ENCODE data around the gene NKD2. TPM values are rescaled to one million over a fixed set of nuclear protein-coding genes. Genes with fewer than 3 reads are reported as not detected.
"Not testable (repeated sequence)": the region's sequence is repeated elsewhere in the genome, so short reads cannot be mapped to it uniquely, and the experiment has no call there.

NKD2 gene
- total and polyA plus RNA-seq, 12 donors, result 0.22 to 32.8 (median 10.8) TPM

- H3K4me1 ChIP-seq (replicated peaks in 1 of 2), result no peaks in the 10 kb centered on the region
- no peak overlapping the region for H3K4me3 ChIP-seq
- peaks cover 0 to 38% of the 10 kb centered on the region in 2 donors for H3K36me3 ChIP-seq (replicated peaks in 1 of 2)
- no peak overlapping the region for H3K27ac ChIP-seq
- TF ChIP-seq POLR2A (IDR thresholded peaks at IDR 0.05), result no peak
- TF ChIP-seq, protein P1, sequence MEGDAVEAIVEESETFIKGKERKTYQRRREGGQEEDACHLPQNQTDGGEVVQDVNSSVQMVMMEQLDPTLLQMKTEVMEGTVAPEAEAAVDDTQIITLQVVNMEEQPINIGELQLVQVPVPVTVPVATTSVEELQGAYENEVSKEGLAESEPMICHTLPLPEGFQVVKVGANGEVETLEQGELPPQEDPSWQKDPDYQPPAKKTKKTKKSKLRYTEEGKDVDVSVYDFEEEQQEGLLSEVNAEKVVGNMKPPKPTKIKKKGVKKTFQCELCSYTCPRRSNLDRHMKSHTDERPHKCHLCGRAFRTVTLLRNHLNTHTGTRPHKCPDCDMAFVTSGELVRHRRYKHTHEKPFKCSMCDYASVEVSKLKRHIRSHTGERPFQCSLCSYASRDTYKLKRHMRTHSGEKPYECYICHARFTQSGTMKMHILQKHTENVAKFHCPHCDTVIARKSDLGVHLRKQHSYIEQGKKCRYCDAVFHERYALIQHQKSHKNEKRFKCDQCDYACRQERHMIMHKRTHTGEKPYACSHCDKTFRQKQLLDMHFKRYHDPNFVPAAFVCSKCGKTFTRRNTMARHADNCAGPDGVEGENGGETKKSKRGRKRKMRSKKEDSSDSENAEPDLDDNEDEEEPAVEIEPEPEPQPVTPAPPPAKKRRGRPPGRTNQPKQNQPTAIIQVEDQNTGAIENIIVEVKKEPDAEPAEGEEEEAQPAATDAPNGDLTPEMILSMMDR (IDR thresholded peaks at IDR 0.05), result no peak
- H3K9me3 ChIP-seq (replicated peaks in 1 of 3), result no peaks in the 10 kb centered on the region
- WGBS, 4 donors, result 92 to 94% (median 92%) methylated on average over 30 to 36 of the region's 36 CpGs
- H3K27me3 ChIP-seq, result no peaks in the 10 kb centered on the region
- DNase-seq, result no peak
- intact Hi-C loops (cut with DNase I), result no loop called here
Observed at GRCh38 chr5:1058083-1058945, 49.7 kb downstream of the NKD2 start.

DNA sequence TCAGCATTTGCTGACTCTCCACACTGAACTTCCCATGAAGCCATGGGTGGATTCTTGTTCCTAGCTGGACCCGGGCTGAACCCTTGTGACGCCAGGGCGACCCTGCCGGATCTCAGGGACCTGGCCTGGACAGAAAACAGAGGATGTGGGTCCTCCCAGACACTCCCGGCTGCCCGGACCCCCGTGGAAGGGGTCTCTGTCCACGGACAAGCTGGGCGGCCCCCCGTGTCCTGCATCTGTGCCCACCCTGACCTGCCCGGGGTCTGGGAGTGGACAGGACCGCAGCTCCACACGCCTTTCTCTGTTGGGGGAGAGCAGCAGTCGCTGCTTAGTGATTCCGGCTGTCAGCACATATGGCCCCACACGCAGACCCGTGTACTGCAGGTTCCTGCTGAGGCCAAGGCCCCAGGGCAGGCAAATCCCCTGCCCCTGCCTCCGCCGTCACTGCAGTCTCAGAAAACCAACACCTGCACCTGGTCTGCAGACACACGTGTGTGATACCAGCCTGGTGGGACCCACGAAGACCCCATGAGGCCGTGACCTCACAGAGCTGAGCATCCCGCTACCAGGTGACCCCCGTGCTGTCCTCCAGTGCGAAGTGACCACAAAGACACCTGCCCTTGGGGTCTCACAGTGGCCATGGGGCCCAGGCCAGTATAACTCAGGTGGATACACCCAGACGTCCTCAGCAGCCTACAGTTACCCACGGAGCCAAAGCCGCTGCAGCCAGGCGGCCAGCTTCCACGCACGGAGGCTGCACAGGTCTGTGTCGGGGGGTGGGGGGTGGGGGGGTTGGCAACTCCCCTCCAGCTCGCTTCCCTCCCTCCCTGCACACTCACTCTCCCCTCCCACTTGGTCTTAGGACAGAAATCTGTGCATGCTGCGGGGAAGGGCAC is 50.6 kb downstream of the NKD2 start:
- TF ChIP-seq, protein P1 (IDR thresholded peaks at IDR 0.05), result no peak
- no peak for TF ChIP-seq POLR2A (IDR thresholded peaks at IDR 0.05)
- intact Hi-C loops (cut with DNase I), result no loop called here
- Histone ChIP-seq H3K36me3 (replicated peaks in 1 of 2) (peaks cover 0 to 45% of the 10 kb centered on the region in 2 donors), H3K4me3 (no peak overlapping the region), H3K27ac (no peak overlapping the region), H3K4me1 (replicated peaks in 1 of 2) (no peaks in the 10 kb centered on the region), H3K27me3 (no peaks in the 10 kb centered on the region), H3K9me3 (replicated peaks in 1 of 3) (no peaks in the 10 kb centered on the region)
- no peak for DNase-seq
- 93 to 96% (median 95%) methylated on average over 17 to 34 of the region's 34 CpGs for WGBS, 4 donors

GRCh38 chr5:1059884-1060263 is 51.3 kb downstream of the NKD2 start:
- Histone ChIP-seq H3K27ac (no peak overlapping the region), H3K27me3 (no peaks in the 10 kb centered on the region), H3K4me3 (no peak overlapping the region), H3K4me1 (replicated peaks in 1 of 2) (no peaks in the 10 kb centered on the region), H3K9me3 (replicated peaks in 1 of 3) (no peaks in the 10 kb centered on the region), H3K36me3 (replicated peaks in 1 of 2) (peaks cover 0 to 46% of the 10 kb centered on the region in 2 donors)
- intact Hi-C loops (cut with DNase I), result no loop called here
- TF ChIP-seq POLR2A (IDR thresholded peaks at IDR 0.05), result no peak
- TF ChIP-seq, protein P1 (IDR thresholded peaks at IDR 0.05), result no peak
- DNase-seq, result no peak
- 86 to 93% (median 87%) methylated on average over 5 to 17 of the region's 17 CpGs for WGBS, 4 donors

DNA sequence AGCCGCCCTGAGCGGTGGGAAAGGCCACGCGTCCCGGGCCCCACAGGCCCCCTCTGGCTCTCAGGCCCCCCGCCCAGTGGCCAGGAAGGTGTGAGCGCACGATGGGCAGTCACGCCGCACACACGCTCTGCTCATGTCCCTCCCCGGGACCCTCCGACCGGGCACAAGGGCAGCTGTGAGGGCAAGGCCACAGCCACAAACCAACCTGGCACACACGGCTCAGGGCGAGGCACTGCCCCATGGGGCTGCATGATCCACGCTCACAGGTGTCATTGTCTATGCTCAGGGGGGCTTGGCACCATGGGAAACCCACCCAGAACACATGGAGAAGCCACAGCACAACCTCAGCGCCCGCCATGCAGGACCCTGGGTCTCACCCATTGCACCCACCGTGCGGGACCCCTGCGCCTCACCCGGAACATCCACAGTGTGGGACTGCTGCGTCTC is 52.0 kb downstream of the NKD2 start:
- H3K27me3 ChIP-seq, result no peaks in the 10 kb centered on the region
- no peak for TF ChIP-seq POLR2A (IDR thresholded peaks at IDR 0.05)
- TF ChIP-seq, protein P1 (IDR thresholded peaks at IDR 0.05), result no peak
- H3K9me3 ChIP-seq (replicated peaks in 1 of 3), result no peaks in the 10 kb centered on the region
- H3K4me3 ChIP-seq, result no peak overlapping the region
- intact Hi-C loops (cut with DNase I), result no loop called here
- WGBS, 4 donors, result 80 to 100% (median 81%) methylated on average over 7 to 24 of the region's 24 CpGs
- H3K4me1 ChIP-seq (replicated peaks in 1 of 2), result no peaks in the 10 kb centered on the region
- DNase-seq, result no peak
- no peak overlapping the region for H3K27ac ChIP-seq
- H3K36me3 ChIP-seq (replicated peaks in 1 of 2), result peaks cover 0 to 50% of the 10 kb centered on the region in 2 donors

- intact Hi-C loops (cut with DNase I); H3K27me3 ChIP-seq; H3K9me3 ChIP-seq (replicated peaks in 1 of 3); H3K4me1 ChIP-seq (replicated peaks in 1 of 2); H3K27ac ChIP-seq; DNase-seq; H3K4me3 ChIP-seq: not testable (repeated sequence)
- WGBS, 4 donors, result 90 to 95% (median 94%) methylated on average over 6 to 15 of the region's 43 CpGs
- H3K36me3 ChIP-seq (replicated peaks in 1 of 2), result peaks cover 0 to 45% of the 10 kb centered on the region in 2 donors
Observed at GRCh38 chr5:1061292-1061691, 52.7 kb downstream of the NKD2 start.

Measured in adrenal gland (tissue), 12 donors.